ENCODE results near the gene DIAPH3.

The DIAPH3 gene

GRCh38 chr13:60158321-60158801 is 5.4 kb downstream of the DIAPH3 start:
- in situ Hi-C loops (cut with MboI; ENCODE audit: low sequenced_read_pairs) = no loop called here

GRCh38 chr13:60155978-60156377 is 7.8 kb downstream of the DIAPH3 start:
- in situ Hi-C loops (cut with MboI; ENCODE audit: low sequenced_read_pairs) = no loop called here

- in situ Hi-C loops (cut with MboI; ENCODE audit: low sequenced_read_pairs) = no loop called here
Measured at GRCh38 chr13:60152904-60153303, 10.8 kb downstream of the DIAPH3 start.

- in situ Hi-C loops (cut with MboI; ENCODE audit: low sequenced_read_pairs) = no loop called here
Measured at GRCh38 chr13:60152114-60152513, 11.6 kb downstream of the DIAPH3 start.

GRCh38 chr13:60150538-60150937 is 13.2 kb downstream of the DIAPH3 start:
- in situ Hi-C loops (cut with MboI; ENCODE audit: low sequenced_read_pairs) = no loop called here

- in situ Hi-C loops (cut with MboI; ENCODE audit: low sequenced_read_pairs) = no loop called here
Measured at GRCh38 chr13:60148918-60149317, 14.8 kb downstream of the DIAPH3 start.

- in situ Hi-C loops (cut with MboI; ENCODE audit: low sequenced_read_pairs) = no loop called here
Measured at GRCh38 chr13:60147361-60147760, 16.4 kb downstream of the DIAPH3 start.

GRCh38 chr13:60146471-60146870 is 17.3 kb downstream of the DIAPH3 start:
- in situ Hi-C loops (cut with MboI; ENCODE audit: low sequenced_read_pairs) = no loop called here

GRCh38 chr13:60143775-60144174 is 20.0 kb downstream of the DIAPH3 start:
- in situ Hi-C loops (cut with MboI; ENCODE audit: low sequenced_read_pairs) = no loop called here

- in situ Hi-C loops (cut with MboI; ENCODE audit: low sequenced_read_pairs) = no loop called here
Measured at GRCh38 chr13:60139272-60139671, 24.5 kb downstream of the DIAPH3 start.

- in situ Hi-C loops (cut with MboI; ENCODE audit: low sequenced_read_pairs) = no loop called here
Measured at GRCh38 chr13:60138674-60139073, 25.1 kb downstream of the DIAPH3 start.

GRCh38 chr13:60137911-60138560 is 25.7 kb downstream of the DIAPH3 start:
- in situ Hi-C loops (cut with MboI; ENCODE audit: low sequenced_read_pairs) = no loop called here

GRCh38 chr13:60135344-60135743 is 28.4 kb downstream of the DIAPH3 start:
- in situ Hi-C loops (cut with MboI; ENCODE audit: low sequenced_read_pairs) = no loop called here

- in situ Hi-C loops (cut with MboI; ENCODE audit: low sequenced_read_pairs) = no loop called here
Measured at GRCh38 chr13:60134376-60134775, 29.4 kb downstream of the DIAPH3 start.

- in situ Hi-C loops (cut with MboI; ENCODE audit: low sequenced_read_pairs) = no loop called here
Measured at GRCh38 chr13:60121337-60121687, 42.4 kb downstream of the DIAPH3 start.

- in situ Hi-C loops (cut with MboI; ENCODE audit: low sequenced_read_pairs) = no loop called here
Measured at GRCh38 chr13:60120617-60121336, 43.0 kb downstream of the DIAPH3 start.

GRCh38 chr13:60118696-60119400 is 44.9 kb downstream of the DIAPH3 start:
- in situ Hi-C loops (cut with MboI; ENCODE audit: low sequenced_read_pairs) = no loop called here

GRCh38 chr13:60114499-60115028 is 49.2 kb downstream of the DIAPH3 start:
- in situ Hi-C loops (cut with MboI; ENCODE audit: low sequenced_read_pairs) = no loop called here

- in situ Hi-C loops (cut with MboI; ENCODE audit: low sequenced_read_pairs) = no loop called here
Measured at GRCh38 chr13:60112771-60113170, 51.0 kb downstream of the DIAPH3 start.

GRCh38 chr13:60111691-60112090 is 52.0 kb downstream of the DIAPH3 start:
- in situ Hi-C loops (cut with MboI; ENCODE audit: low sequenced_read_pairs) = no loop called here

- in situ Hi-C loops (cut with MboI; ENCODE audit: low sequenced_read_pairs) = no loop called here
Measured at GRCh38 chr13:60109285-60109684, 54.4 kb downstream of the DIAPH3 start.

- in situ Hi-C loops (cut with MboI; ENCODE audit: low sequenced_read_pairs) = no loop called here
Measured at GRCh38 chr13:60108589-60108988, 55.1 kb downstream of the DIAPH3 start.

All from HL-60/S4 treated with retinoic acid at 250 ng/mL for 4 days and 3 days (cell line).